IMR-90 (cell line): ENCODE results near the gene PCYOX1L. TPM values are rescaled to one million over a fixed set of nuclear protein-coding genes. Genes with fewer than 3 reads are reported as not detected.

Experiments
- ATAC-seq: fragments of 200-7000 bp; cut with Tn5 transposase; 2 replicates; pipeline ENCODE4 v1.9.1; 2020; ENCODE audit warnings: low read depth, mild to moderate bottlenecking, moderate library complexity
- BruUV-seq: library from RNA; stranded (reverse); fragments of 400-500 nt; replicated peaks from 2 replicates; lab custom pipeline; 2021; lab: Mats Ljungman, UMichigan
- CTCF ChIA-PET: fragments of 300-600 bp; formaldehyde crosslinking; extraction: SDS; loops from one replicate; lab custom pipeline; 2021; ENCODE audit warnings: antibody characterized with exemption; lab: Yijun Ruan, JAX
- POLR2A ChIA-PET: fragments of 300-600 bp; sonication (Branson Sonifier 250); formaldehyde crosslinking; loops from one replicate; lab custom pipeline; 2022; ENCODE audit warnings: antibody characterized with exemption; ENCODE audit not compliant: unreplicated experiment; lab: Charles Lee
- DNase-seq: peaks from one replicate; pipeline ENCODE4 v3.0.0; 2013
- H2AFZ ChIP-seq: replicated peaks from 2 replicates; pipeline ENCODE3; 2013; ENCODE audit warnings: low read length, mild to moderate bottlenecking; ENCODE audit not compliant: poor library complexity
- H2AK5ac ChIP-seq: 2 replicates; pipeline ENCODE4 v1.6.1; 2013; ENCODE audit warnings: low read depth, low read length, inconsistent platforms
- H2AK9ac ChIP-seq: replicated peaks from 2 replicates; pipeline ENCODE3; 2013; ENCODE audit warnings: mild to moderate bottlenecking, low read depth, low read length, moderate library complexity; ENCODE audit not compliant: poor library complexity
- H2BK120ac ChIP-seq: 2 replicates; pipeline ENCODE4 v1.6.1; 2013; ENCODE audit warnings: low read depth, low read length, inconsistent platforms
- H2BK15ac ChIP-seq: 3 replicates; pipeline ENCODE4 v1.6.1; 2013; ENCODE audit warnings: low read depth, low read length, inconsistent platforms
- H2BK20ac ChIP-seq: 2 replicates; pipeline ENCODE4 v1.6.1; 2013; ENCODE audit warnings: low read depth, mild to moderate bottlenecking, inconsistent platforms, low read length, moderate library complexity
- H2BK5ac ChIP-seq: 2 replicates; pipeline ENCODE4 v1.6.1; 2013; ENCODE audit warnings: mild to moderate bottlenecking, low read depth, low read length, inconsistent platforms; ENCODE audit not compliant: poor library complexity, severe bottlenecking
- H3K14ac ChIP-seq: replicated peaks from 2 replicates; pipeline ENCODE4 v1.6.1; 2013; ENCODE audit warnings: low read depth, low read length, inconsistent platforms
- H3K18ac ChIP-seq: 2 replicates; pipeline ENCODE4 v1.6.1; 2013; ENCODE audit warnings: low read depth, low read length, control low read depth
- H3K23ac ChIP-seq: 2 replicates; pipeline ENCODE4 v1.6.1; 2013; ENCODE audit warnings: low read depth, low read length, inconsistent platforms
- H3K27ac ChIP-seq: 2 replicates; pipeline ENCODE4 v1.5.1; 2013; ENCODE audit warnings: mild to moderate bottlenecking, control low read depth, low read length; ENCODE audit not compliant: insufficient read depth
- H3K27me3 ChIP-seq: 2 replicates; pipeline ENCODE4 v1.6.1; 2013; ENCODE audit warnings: low read length; ENCODE audit not compliant: control insufficient read depth, insufficient read depth
- H3K36me3 ChIP-seq: 2 replicates; pipeline ENCODE4 v1.6.1; 2013; ENCODE audit warnings: low read length, mixed read lengths; ENCODE audit not compliant: control insufficient read depth, insufficient read depth
- H3K4ac ChIP-seq: 2 replicates; pipeline ENCODE4 v1.6.1; 2013; ENCODE audit warnings: low read depth, low read length, inconsistent platforms
- H3K4me1 ChIP-seq: 2 replicates; pipeline ENCODE4 v1.6.1; 2013; ENCODE audit warnings: low read length, mixed read lengths; ENCODE audit not compliant: control insufficient read depth, insufficient read depth
- H3K4me2 ChIP-seq: 2 replicates; pipeline ENCODE4 v1.6.1; 2013; ENCODE audit warnings: low read depth, mild to moderate bottlenecking, control low read depth, low read length, moderate library complexity
- H3K4me3 ChIP-seq: 2 replicates; pipeline ENCODE4 v1.5.1; 2013; ENCODE audit warnings: low read depth, mild to moderate bottlenecking, control low read depth, low read length, moderate library complexity; ENCODE audit not compliant: insufficient read depth
- H3K56ac ChIP-seq: 2 replicates; pipeline ENCODE4 v1.6.1; 2013; ENCODE audit warnings: low read length, inconsistent platforms; ENCODE audit not compliant: insufficient read depth; ENCODE audit errors: extremely low read depth
- H3K79me1 ChIP-seq, 2 experiments: 2 replicates each; pipeline ENCODE4 v1.6.1; 2013; ENCODE audit warnings: low read length in 2 of 2, inconsistent platforms in 1 of 2, low read depth in 1 of 2
- H3K9ac ChIP-seq: 2 replicates; pipeline ENCODE4 v1.6.1; 2013; ENCODE audit warnings: low read depth, low read length, control low read depth
- H3K9me1 ChIP-seq: 2 replicates; pipeline ENCODE4 v1.6.1; 2013; ENCODE audit warnings: low read length, inconsistent platforms; ENCODE audit not compliant: insufficient read depth
- H3K9me3 ChIP-seq: 2 replicates; pipeline ENCODE4 v1.6.1; 2013; ENCODE audit warnings: low read length; ENCODE audit not compliant: control insufficient read depth, insufficient read depth
- H4K20me1 ChIP-seq: 2 replicates; pipeline ENCODE4 v1.6.1; 2013; ENCODE audit warnings: low read length, inconsistent platforms; ENCODE audit not compliant: insufficient read depth
- H4K5ac ChIP-seq: 2 replicates; pipeline ENCODE4 v1.6.1; 2013; ENCODE audit warnings: mild to moderate bottlenecking, low read depth, low read length, control low read depth
- H4K8ac ChIP-seq, 2 experiments: 2 replicates each; pipeline ENCODE4 v1.6.1; 2013; ENCODE audit warnings: low read depth in 2 of 2, low read length in 2 of 2, control low read depth in 1 of 2, inconsistent platforms in 1 of 2
- H4K91ac ChIP-seq: 2 replicates; pipeline ENCODE4 v1.6.1; 2013; ENCODE audit warnings: low read depth, low read length, inconsistent platforms; ENCODE audit not compliant: insufficient read depth
- BHLHE40 ChIP-seq: fragments of 150-350 bp; IDR thresholded peaks from 2 replicates; pipeline ENCODE4 v1.6.1; 2016; ENCODE audit warnings: mild to moderate bottlenecking, low read depth, low read length
- FOS ChIP-seq: fragments of 150-350 bp; IDR thresholded peaks from 2 replicates; pipeline ENCODE4 v1.6.1; 2016; ENCODE audit warnings: low read depth, low read length
- MAFK ChIP-seq: IDR thresholded peaks from 2 replicates; pipeline ENCODE4 v1.6.1; 2012; ENCODE audit warnings: low read depth, low read length, improper control_type of control experiment
- MXI1 ChIP-seq: IDR thresholded peaks from 2 replicates; pipeline ENCODE4 v1.6.1; 2012; ENCODE audit warnings: low read depth, mild to moderate bottlenecking, low read length, moderate library complexity, borderline replicate concordance
- NFE2L2 ChIP-seq: fragments of 150-350 bp; IDR thresholded peaks from 2 replicates; pipeline ENCODE4 v1.6.1; 2016; ENCODE audit warnings: low read depth, mild to moderate bottlenecking, low read length
- POLR2A ChIP-seq: IDR thresholded peaks from 2 replicates; pipeline ENCODE4 v1.6.1; 2012; ENCODE audit warnings: mild to moderate bottlenecking, low read depth, low read length
- RAD21 ChIP-seq: IDR thresholded peaks from 2 replicates; pipeline ENCODE4 v1.6.1; 2012; ENCODE audit warnings: low read length, improper control_type of control experiment
- RCOR1 ChIP-seq: IDR thresholded peaks from 2 replicates; pipeline ENCODE4 v1.6.1; 2012; ENCODE audit warnings: mild to moderate bottlenecking, low read length, improper control_type of control experiment; ENCODE audit not compliant: insufficient replicate concordance
- RFX5 ChIP-seq: IDR thresholded peaks from 2 replicates; pipeline ENCODE4 v1.8.0; 2012; ENCODE audit warnings: low read depth, mild to moderate bottlenecking, low read length, moderate library complexity
- SMC3 ChIP-seq: fragments of 150-350 bp; IDR thresholded peaks from 2 replicates; pipeline ENCODE4 v1.6.1; 2016; ENCODE audit warnings: low read depth, mild to moderate bottlenecking, antibody characterized with exemption, low read length, moderate library complexity
- WGBS, 2 experiments: methylation state at CpG; one replicate each; pipeline versions ENCODE4 v1.1.5 to v1.1.7; 2013; ENCODE audit warnings: missing lambda C conversion rate in 2 of 2; ENCODE audit not compliant: insufficient read length in 1 of 2; ENCODE audit errors: extremely low coverage in 2 of 2; 5-methylcytosine and 5-hydroxymethylcytosine counted together
- dilution Hi-C: fragments of 300-500 bp; cut with HindIII; formaldehyde crosslinking; loops from one replicate; pipeline ENCODE4 v1.14.3; 2018; ENCODE audit warnings: low sequenced_read_pairs; ENCODE audit not compliant: unreplicated experiment
- in situ Hi-C: fragments of 300-500 bp; cut with MboI; formaldehyde crosslinking; loops from 3 replicates; pipeline ENCODE4 v1.14.3; 2019; ENCODE audit warnings: low sequenced_read_pairs, inconsistent platforms, mixed read lengths
- intact Hi-C: fragments of 100-400 bp; cut with micrococcal nuclease; formaldehyde crosslinking; loops from 2 replicates; pipeline ENCODE4 v1.10.0; 2022
- polyA plus RNA-seq, 3 experiments: library from polyadenylated mRNA; depleted of rRNA; stranded (reverse); fragments of >200 nt; gene quantifications; 2 replicates each; pipeline ENCODE4 v1.2.3, GENCODE V29; 2012; ENCODE audit warnings: low replicate concordance in 1 of 3
- total RNA-seq: library from RNA; depleted of rRNA; stranded (reverse); fragments of >200 nt; gene quantifications from 2 replicates; pipeline ENCODE4 v1.2.3, GENCODE V29; 2012
- TF ChIP-seq, protein P1 (sequence below): conservative IDR thresholded peaks from 2 replicates; pipeline ENCODE4 v1.5.1; 2012; ENCODE audit warnings: mild to moderate bottlenecking, low read depth, low read length, improper control_type of control experiment
- TF ChIP-seq, protein P2 (sequence below): fragments of 150-350 bp; IDR thresholded peaks from 2 replicates; pipeline ENCODE4 v1.6.1; 2016; ENCODE audit warnings: low read depth, mild to moderate bottlenecking, low read length, moderate library complexity, borderline replicate concordance
- TF ChIP-seq, protein P3 (sequence below): fragments of 150-350 bp; IDR thresholded peaks from 2 replicates; pipeline ENCODE4 v1.6.1; 2017; ENCODE audit warnings: mild to moderate bottlenecking, antibody characterized with exemption, low read length, low read depth

Gene PCYOX1L
- total and polyA plus RNA-seq, 2 of the 4 experiments (the other 2 are of a cell fraction): 7.0 to 14.3 TPM

DNA sequence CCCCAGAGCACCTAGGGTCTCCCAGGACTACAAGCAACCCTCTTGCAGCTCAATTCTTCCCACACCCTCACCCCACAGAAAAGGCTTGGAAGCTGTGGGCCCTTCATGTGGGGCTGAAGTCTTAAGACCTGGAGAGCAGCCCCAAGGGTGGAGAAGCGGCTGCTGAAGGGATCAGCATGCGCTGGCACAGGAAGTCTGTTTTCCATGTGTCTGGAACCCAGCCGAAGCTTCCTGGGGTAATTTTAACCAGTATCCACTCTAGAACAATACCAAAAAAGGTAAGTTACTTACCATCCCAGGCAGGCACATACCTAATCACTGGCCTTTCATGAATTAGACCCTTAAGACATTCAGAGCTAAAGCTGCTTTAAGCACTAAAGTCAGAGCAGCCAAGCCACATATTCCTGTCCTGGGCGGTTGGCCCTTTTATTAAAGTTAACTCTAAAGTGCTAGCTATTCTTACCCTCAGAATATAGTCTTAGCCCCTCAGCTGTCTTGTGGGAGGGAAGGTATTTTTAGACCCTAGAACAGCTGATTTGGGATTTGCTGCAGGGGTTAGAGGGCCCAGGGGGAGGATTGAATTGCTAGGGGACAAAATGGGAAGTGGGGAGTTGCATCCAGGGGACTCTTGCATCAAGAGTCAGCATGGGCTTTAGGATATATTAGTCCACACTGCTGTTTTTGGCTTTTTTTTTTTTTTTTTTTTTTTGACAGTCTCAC, 14.4 kb downstream of the PCYOX1L start (continued):
- TF ChIP-seq FOS: no peak

DNA sequence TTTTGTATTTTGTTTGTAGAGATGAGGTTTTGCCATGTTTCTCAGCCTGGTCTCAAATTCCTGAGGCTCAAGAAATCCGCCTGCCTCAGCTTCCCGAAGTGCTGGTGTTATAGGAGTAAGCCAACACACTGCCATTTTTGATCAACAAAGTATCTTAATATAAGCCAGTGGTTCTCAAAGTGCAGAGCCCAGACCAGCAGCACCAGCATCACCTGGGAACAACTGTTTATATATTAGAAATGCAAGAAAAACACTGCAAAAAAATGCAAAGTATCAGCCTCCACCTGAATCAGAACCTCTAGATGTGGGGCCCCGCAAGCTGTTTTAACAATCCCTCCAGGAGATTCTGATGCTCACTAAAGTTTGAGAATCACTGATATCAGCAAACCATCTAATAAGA, 15.1 kb downstream of the PCYOX1L start:
- no peak for DNase-seq
- POLR2A ChIA-PET: interaction anchor here (0.6 kb wide), 1 partner anchor 62 kb away, joined by 3 read pairs; no protein-coding TSS in a partner anchor
- Histone ChIP-seq H4K91ac (no peak overlapping the region), H2AK9ac (no peak overlapping the region), H3K4me3 (no peak overlapping the region), H3K36me3 (no peaks in the 10 kb centered on the region), H4K8ac (no peak overlapping the region), H3K4me1 (no peaks in the 10 kb centered on the region), H2BK15ac (no peak overlapping the region), H2BK20ac (no peak overlapping the region), H3K14ac (no peak overlapping the region), H2BK120ac (no peak overlapping the region), H4K20me1 (no peaks in the 10 kb centered on the region), H2AK5ac (no peak overlapping the region), H2AFZ (no peak overlapping the region), H3K79me1 (no peaks in the 10 kb centered on the region), H3K9me3 (no peaks in the 10 kb centered on the region), H2BK5ac (no peak overlapping the region), H3K23ac (no peak overlapping the region), H3K56ac (no peak overlapping the region), H3K4me2 (no peak overlapping the region), H3K18ac (no peak overlapping the region), H3K9ac (no peak overlapping the region), H4K5ac (no peak overlapping the region), H3K27me3 (no peaks in the 10 kb centered on the region), H3K9me1 (0 out of 2 replicates have a peak, but pooled peaks cover 5% of the 10 kb centered on the region), H3K4ac (no peak overlapping the region), H3K27ac (no peak overlapping the region)
- dilution Hi-C loops: no loop called here
- CTCF ChIA-PET: interaction anchor here (0.8 kb wide), 1 partner anchor 106 kb away, joined by 3 read pairs; no protein-coding TSS in a partner anchor
- in situ Hi-C loops: loop anchor here (5.0 kb wide), 1 partner anchor 189 kb away; no protein-coding TSS in a partner anchor
- intact Hi-C loops: no loop called here
- WGBS, 2 experiments: no CpG with 5 or more reads among the region's 3 CpGs
- no TSS peak for BruUV-seq
- ATAC-seq: no peak
- TF ChIP-seq, protein P1, sequence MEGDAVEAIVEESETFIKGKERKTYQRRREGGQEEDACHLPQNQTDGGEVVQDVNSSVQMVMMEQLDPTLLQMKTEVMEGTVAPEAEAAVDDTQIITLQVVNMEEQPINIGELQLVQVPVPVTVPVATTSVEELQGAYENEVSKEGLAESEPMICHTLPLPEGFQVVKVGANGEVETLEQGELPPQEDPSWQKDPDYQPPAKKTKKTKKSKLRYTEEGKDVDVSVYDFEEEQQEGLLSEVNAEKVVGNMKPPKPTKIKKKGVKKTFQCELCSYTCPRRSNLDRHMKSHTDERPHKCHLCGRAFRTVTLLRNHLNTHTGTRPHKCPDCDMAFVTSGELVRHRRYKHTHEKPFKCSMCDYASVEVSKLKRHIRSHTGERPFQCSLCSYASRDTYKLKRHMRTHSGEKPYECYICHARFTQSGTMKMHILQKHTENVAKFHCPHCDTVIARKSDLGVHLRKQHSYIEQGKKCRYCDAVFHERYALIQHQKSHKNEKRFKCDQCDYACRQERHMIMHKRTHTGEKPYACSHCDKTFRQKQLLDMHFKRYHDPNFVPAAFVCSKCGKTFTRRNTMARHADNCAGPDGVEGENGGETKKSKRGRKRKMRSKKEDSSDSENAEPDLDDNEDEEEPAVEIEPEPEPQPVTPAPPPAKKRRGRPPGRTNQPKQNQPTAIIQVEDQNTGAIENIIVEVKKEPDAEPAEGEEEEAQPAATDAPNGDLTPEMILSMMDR: no peak
- TF ChIP-seq, protein P2, sequence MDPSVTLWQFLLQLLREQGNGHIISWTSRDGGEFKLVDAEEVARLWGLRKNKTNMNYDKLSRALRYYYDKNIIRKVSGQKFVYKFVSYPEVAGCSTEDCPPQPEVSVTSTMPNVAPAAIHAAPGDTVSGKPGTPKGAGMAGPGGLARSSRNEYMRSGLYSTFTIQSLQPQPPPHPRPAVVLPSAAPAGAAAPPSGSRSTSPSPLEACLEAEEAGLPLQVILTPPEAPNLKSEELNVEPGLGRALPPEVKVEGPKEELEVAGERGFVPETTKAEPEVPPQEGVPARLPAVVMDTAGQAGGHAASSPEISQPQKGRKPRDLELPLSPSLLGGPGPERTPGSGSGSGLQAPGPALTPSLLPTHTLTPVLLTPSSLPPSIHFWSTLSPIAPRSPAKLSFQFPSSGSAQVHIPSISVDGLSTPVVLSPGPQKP: no peak
- TF ChIP-seq RCOR1: no peak
- TF ChIP-seq NFE2L2: no peak
- TF ChIP-seq MXI1: no peak
- no peak for TF ChIP-seq RFX5
- TF ChIP-seq POLR2A: no peak
- TF ChIP-seq RAD21: no peak
- TF ChIP-seq SMC3: no peak
- no peak for TF ChIP-seq MAFK
- TF ChIP-seq FOS: no peak
- TF ChIP-seq, protein P3, sequence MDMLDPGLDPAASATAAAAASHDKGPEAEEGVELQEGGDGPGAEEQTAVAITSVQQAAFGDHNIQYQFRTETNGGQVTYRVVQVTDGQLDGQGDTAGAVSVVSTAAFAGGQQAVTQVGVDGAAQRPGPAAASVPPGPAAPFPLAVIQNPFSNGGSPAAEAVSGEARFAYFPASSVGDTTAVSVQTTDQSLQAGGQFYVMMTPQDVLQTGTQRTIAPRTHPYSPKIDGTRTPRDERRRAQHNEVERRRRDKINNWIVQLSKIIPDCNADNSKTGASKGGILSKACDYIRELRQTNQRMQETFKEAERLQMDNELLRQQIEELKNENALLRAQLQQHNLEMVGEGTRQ: no peak
- TF ChIP-seq BHLHE40: no peak
